ENCODE measurements around the gene MYO19.

The MYO19 gene

GRCh38 chr17:36534840-36535668 is at the start of gene MYO19, which contains the start of gene PIGW:
Gene MYO19 (minus strand): TSS chr17:36534868. CDS start chr17:36532538, 2,330 bp downstream.
Gene PIGW (plus strand): TSS chr17:36534987. CDS start chr17:36537102, 2,115 bp downstream.
- no peaks in the 10 kb centered on the region for H3K27me3 ChIP-seq (ENCODE audit: control insufficient read depth in 1 of 2, insufficient read depth in 2 of 2, low read length in 2 of 2)
- peak within 1 kb of the TSS; percentile 89 to 96 for H3K9ac ChIP-seq (ENCODE audit: low read depth in 1 of 2, low read length in 2 of 2)
- peaks cover 16 to 30% of the 10 kb centered on the region in 2 donors for H3K36me3 ChIP-seq (ENCODE audit: control insufficient read depth in 1 of 2, insufficient read depth in 2 of 2, low read length in 2 of 2)
- H3K27ac ChIP-seq (ENCODE audit: low read depth, low read length): peak within 1 kb of the TSS; percentile 97
- H3K4me3 ChIP-seq (ENCODE audit: low read depth in 1 of 2, low read length in 2 of 2): peak within 1 kb of the TSS; percentile 85 to 98
- H3K4me1 ChIP-seq (ENCODE audit: control insufficient read depth in 1 of 2, insufficient read depth in 2 of 2, low read length in 2 of 2): peaks cover 5 to 15% of the 10 kb centered on the region in 2 donors
- no peaks in the 10 kb centered on the region for H3K9me3 ChIP-seq (ENCODE audit: control insufficient read depth in 1 of 2, low read length in 2 of 2)

- Histone ChIP-seq H3K4me3 (ENCODE audit: low read depth in 1 of 2, low read length in 2 of 2) (no peak overlapping the region), H3K27ac (ENCODE audit: low read depth, low read length) (no peak overlapping the region), H3K36me3 (ENCODE audit: control insufficient read depth in 1 of 2, insufficient read depth in 2 of 2, low read length in 2 of 2) (peaks cover 34 to 80% of the 10 kb centered on the region in 2 donors), H3K9ac (ENCODE audit: low read depth in 1 of 2, low read length in 2 of 2) (no peak overlapping the region), H3K27me3 (ENCODE audit: control insufficient read depth in 1 of 2, insufficient read depth in 2 of 2, low read length in 2 of 2) (no peaks in the 10 kb centered on the region), H3K4me1 (ENCODE audit: control insufficient read depth in 1 of 2, insufficient read depth in 2 of 2, low read length in 2 of 2) (peaks cover 0 to 7% of the 10 kb centered on the region in 2 donors), H3K9me3 (ENCODE audit: control insufficient read depth in 1 of 2, low read length in 2 of 2) (no peaks in the 10 kb centered on the region)
Measured at GRCh38 chr17:36583787-36584186, 49.1 kb upstream of the MYO19 start.

GRCh38 chr17:36578671-36579070 is 44.0 kb upstream of the MYO19 start:
- no peak overlapping the region for H3K27ac ChIP-seq (ENCODE audit: low read depth, low read length)
- no peak overlapping the region for H3K4me3 ChIP-seq (ENCODE audit: low read depth in 1 of 2, low read length in 2 of 2)
- H3K27me3 ChIP-seq (ENCODE audit: control insufficient read depth in 1 of 2, insufficient read depth in 2 of 2, low read length in 2 of 2): no peaks in the 10 kb centered on the region
- no peaks in the 10 kb centered on the region for H3K9me3 ChIP-seq (ENCODE audit: control insufficient read depth in 1 of 2, low read length in 2 of 2)
- no peaks in the 10 kb centered on the region for H3K4me1 ChIP-seq (ENCODE audit: control insufficient read depth in 1 of 2, insufficient read depth in 2 of 2, low read length in 2 of 2)
- no peak overlapping the region for H3K9ac ChIP-seq (ENCODE audit: low read depth in 1 of 2, low read length in 2 of 2)
- peaks cover 26 to 62% of the 10 kb centered on the region in 2 donors for H3K36me3 ChIP-seq (ENCODE audit: control insufficient read depth in 1 of 2, insufficient read depth in 2 of 2, low read length in 2 of 2)

- peaks cover 26 to 56% of the 10 kb centered on the region in 2 donors for H3K36me3 ChIP-seq (ENCODE audit: control insufficient read depth in 1 of 2, insufficient read depth in 2 of 2, low read length in 2 of 2)
- no peaks in the 10 kb centered on the region for H3K4me1 ChIP-seq (ENCODE audit: control insufficient read depth in 1 of 2, insufficient read depth in 2 of 2, low read length in 2 of 2)
- H3K9me3 ChIP-seq (ENCODE audit: control insufficient read depth in 1 of 2, low read length in 2 of 2): no peaks in the 10 kb centered on the region
- H3K9ac ChIP-seq (ENCODE audit: low read depth in 1 of 2, low read length in 2 of 2): no peak overlapping the region
- H3K27ac ChIP-seq (ENCODE audit: low read depth, low read length): no peak overlapping the region
- no peaks in the 10 kb centered on the region for H3K27me3 ChIP-seq (ENCODE audit: control insufficient read depth in 1 of 2, insufficient read depth in 2 of 2, low read length in 2 of 2)
- no peak overlapping the region for H3K4me3 ChIP-seq (ENCODE audit: low read depth in 1 of 2, low read length in 2 of 2)
Measured at GRCh38 chr17:36576793-36577192, 42.1 kb upstream of the MYO19 start.

- Histone ChIP-seq H3K9me3 (ENCODE audit: control insufficient read depth in 1 of 2, low read length in 2 of 2) (no peaks in the 10 kb centered on the region), H3K27ac (ENCODE audit: low read depth, low read length) (no peak overlapping the region), H3K9ac (ENCODE audit: low read depth in 1 of 2, low read length in 2 of 2) (no peak overlapping the region), H3K4me3 (ENCODE audit: low read depth in 1 of 2, low read length in 2 of 2) (no peak overlapping the region), H3K36me3 (ENCODE audit: control insufficient read depth in 1 of 2, insufficient read depth in 2 of 2, low read length in 2 of 2) (peaks cover 20 to 56% of the 10 kb centered on the region in 2 donors), H3K4me1 (ENCODE audit: control insufficient read depth in 1 of 2, insufficient read depth in 2 of 2, low read length in 2 of 2) (no peaks in the 10 kb centered on the region), H3K27me3 (ENCODE audit: control insufficient read depth in 1 of 2, insufficient read depth in 2 of 2, low read length in 2 of 2) (no peaks in the 10 kb centered on the region)
Measured at GRCh38 chr17:36575028-36575427, 40.4 kb upstream of the MYO19 start.

- Histone ChIP-seq H3K4me1 (ENCODE audit: control insufficient read depth in 1 of 2, insufficient read depth in 2 of 2, low read length in 2 of 2) (no peaks in the 10 kb centered on the region), H3K27me3 (ENCODE audit: control insufficient read depth in 1 of 2, insufficient read depth in 2 of 2, low read length in 2 of 2) (no peaks in the 10 kb centered on the region), H3K9ac (ENCODE audit: low read depth in 1 of 2, low read length in 2 of 2) (no peak overlapping the region), H3K36me3 (ENCODE audit: control insufficient read depth in 1 of 2, insufficient read depth in 2 of 2, low read length in 2 of 2) (peaks cover 26 to 75% of the 10 kb centered on the region in 2 donors), H3K4me3 (ENCODE audit: low read depth in 1 of 2, low read length in 2 of 2) (no peak overlapping the region), H3K27ac (ENCODE audit: low read depth, low read length) (no peak overlapping the region), H3K9me3 (ENCODE audit: control insufficient read depth in 1 of 2, low read length in 2 of 2) (no peaks in the 10 kb centered on the region)
Measured at GRCh38 chr17:36566081-36566480, 31.4 kb upstream of the MYO19 start.

- Histone ChIP-seq H3K9me3 (ENCODE audit: control insufficient read depth in 1 of 2, low read length in 2 of 2) (no peaks in the 10 kb centered on the region), H3K4me3 (ENCODE audit: low read depth in 1 of 2, low read length in 2 of 2) (no peak overlapping the region), H3K9ac (ENCODE audit: low read depth in 1 of 2, low read length in 2 of 2) (no peak overlapping the region), H3K27me3 (ENCODE audit: control insufficient read depth in 1 of 2, insufficient read depth in 2 of 2, low read length in 2 of 2) (no peaks in the 10 kb centered on the region), H3K36me3 (ENCODE audit: control insufficient read depth in 1 of 2, insufficient read depth in 2 of 2, low read length in 2 of 2) (peaks cover 12 to 46% of the 10 kb centered on the region in 2 donors), H3K4me1 (ENCODE audit: control insufficient read depth in 1 of 2, insufficient read depth in 2 of 2, low read length in 2 of 2) (peaks cover 12 to 14% of the 10 kb centered on the region in 2 donors), H3K27ac (ENCODE audit: low read depth, low read length) (no peak overlapping the region)
Measured at GRCh38 chr17:36553459-36553858, 18.8 kb upstream of the MYO19 start.

- Histone ChIP-seq H3K9ac (ENCODE audit: low read depth in 1 of 2, low read length in 2 of 2) (no peak overlapping the region), H3K36me3 (ENCODE audit: control insufficient read depth in 1 of 2, insufficient read depth in 2 of 2, low read length in 2 of 2) (peaks cover 0 to 24% of the 10 kb centered on the region in 2 donors), H3K4me3 (ENCODE audit: low read depth in 1 of 2, low read length in 2 of 2) (peak overlapping the region in 1 of 2 donors; percentile 32), H3K9me3 (ENCODE audit: control insufficient read depth in 1 of 2, low read length in 2 of 2) (no peaks in the 10 kb centered on the region), H3K27me3 (ENCODE audit: control insufficient read depth in 1 of 2, insufficient read depth in 2 of 2, low read length in 2 of 2) (no peaks in the 10 kb centered on the region), H3K27ac (ENCODE audit: low read depth, low read length) (no peak overlapping the region), H3K4me1 (ENCODE audit: control insufficient read depth in 1 of 2, insufficient read depth in 2 of 2, low read length in 2 of 2) (peaks cover 35 to 37% of the 10 kb centered on the region in 2 donors)
Measured at GRCh38 chr17:36550491-36551417, 16.1 kb upstream of the MYO19 start.

GRCh38 chr17:36547776-36548175 is 13.1 kb upstream of the MYO19 start:
- Histone ChIP-seq H3K4me1 (ENCODE audit: control insufficient read depth in 1 of 2, insufficient read depth in 2 of 2, low read length in 2 of 2) (peaks cover 41 to 48% of the 10 kb centered on the region in 2 donors), H3K4me3 (ENCODE audit: low read depth in 1 of 2, low read length in 2 of 2) (peak overlapping the region; percentile 8 to 94), H3K9me3 (ENCODE audit: control insufficient read depth in 1 of 2, low read length in 2 of 2) (no peaks in the 10 kb centered on the region), H3K27me3 (ENCODE audit: control insufficient read depth in 1 of 2, insufficient read depth in 2 of 2, low read length in 2 of 2) (no peaks in the 10 kb centered on the region), H3K9ac (ENCODE audit: low read depth in 1 of 2, low read length in 2 of 2) (peak overlapping the region in 1 of 2 donors; percentile 97), H3K36me3 (ENCODE audit: control insufficient read depth in 1 of 2, insufficient read depth in 2 of 2, low read length in 2 of 2) (peaks cover 0 to 5% of the 10 kb centered on the region in 2 donors), H3K27ac (ENCODE audit: low read depth, low read length) (no peak overlapping the region)
